GM15510 (cell line): Measurements from ENCODE around the gene CYP46A1.

Experiments
- POLR2A ChIP-seq: IDR thresholded peaks from 3 replicates; pipeline ENCODE4 v1.6.1; 2011; ENCODE audit warnings: borderline replicate concordance; ENCODE audit not compliant: insufficient read length; ENCODE audit errors: extremely low read depth

The CYP46A1 gene

DNA sequence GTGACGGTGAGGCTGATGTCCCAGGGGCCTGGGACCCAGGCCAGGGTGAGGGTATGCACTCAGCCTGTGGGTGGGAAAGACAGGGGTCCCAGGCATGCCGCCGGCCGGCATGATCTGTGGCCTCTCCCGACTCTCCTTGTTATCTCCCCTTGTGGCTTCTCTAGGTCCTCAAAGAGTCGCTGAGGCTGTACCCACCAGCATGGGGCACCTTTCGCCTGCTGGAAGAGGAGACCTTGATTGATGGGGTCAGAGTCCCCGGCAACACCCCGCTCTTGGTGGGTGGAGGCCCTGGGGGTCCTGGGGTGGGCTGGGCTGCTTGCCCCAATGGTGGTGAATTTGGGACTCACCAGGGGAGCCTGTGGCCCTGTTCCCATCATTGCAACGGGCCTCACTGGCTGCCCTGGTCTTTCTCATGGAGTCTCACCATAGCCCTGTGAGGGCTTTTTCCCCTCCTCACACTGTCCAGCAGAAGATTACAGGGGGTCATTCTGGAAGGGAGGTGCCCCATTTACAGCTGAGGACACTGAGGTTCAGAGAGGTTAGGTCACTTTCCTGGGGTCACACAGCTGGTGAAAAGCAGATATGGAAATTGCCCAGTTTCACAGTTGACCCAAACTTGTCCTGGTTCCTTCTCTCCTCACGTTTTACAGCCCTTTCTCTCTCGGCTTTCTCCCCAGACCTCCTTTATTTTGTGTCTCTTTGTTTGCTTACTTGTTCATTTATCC lies 37.9 kb downstream of the CYP46A1 start:
- no peak for TF ChIP-seq POLR2A

DNA sequence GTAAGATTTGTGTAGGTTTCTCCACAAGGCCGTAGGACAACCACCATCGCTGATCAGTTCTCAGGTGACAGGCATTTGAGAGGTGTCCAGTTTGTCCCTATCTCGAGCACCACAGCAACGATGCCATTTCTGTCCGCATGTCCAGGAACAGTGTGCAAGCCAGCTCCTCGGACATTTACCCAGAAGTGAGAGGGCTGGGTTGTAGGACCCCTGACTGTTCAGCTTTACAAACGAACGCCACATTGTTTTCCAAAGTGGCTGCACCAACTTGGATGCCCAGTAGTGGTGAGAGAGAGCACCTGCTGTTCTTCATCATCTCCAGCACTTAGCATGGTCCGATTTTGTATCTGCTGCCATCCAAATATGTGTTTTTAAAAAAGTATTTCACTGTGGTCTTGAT lies 38.6 kb downstream of the CYP46A1 start:
- no peak for TF ChIP-seq POLR2A

DNA sequence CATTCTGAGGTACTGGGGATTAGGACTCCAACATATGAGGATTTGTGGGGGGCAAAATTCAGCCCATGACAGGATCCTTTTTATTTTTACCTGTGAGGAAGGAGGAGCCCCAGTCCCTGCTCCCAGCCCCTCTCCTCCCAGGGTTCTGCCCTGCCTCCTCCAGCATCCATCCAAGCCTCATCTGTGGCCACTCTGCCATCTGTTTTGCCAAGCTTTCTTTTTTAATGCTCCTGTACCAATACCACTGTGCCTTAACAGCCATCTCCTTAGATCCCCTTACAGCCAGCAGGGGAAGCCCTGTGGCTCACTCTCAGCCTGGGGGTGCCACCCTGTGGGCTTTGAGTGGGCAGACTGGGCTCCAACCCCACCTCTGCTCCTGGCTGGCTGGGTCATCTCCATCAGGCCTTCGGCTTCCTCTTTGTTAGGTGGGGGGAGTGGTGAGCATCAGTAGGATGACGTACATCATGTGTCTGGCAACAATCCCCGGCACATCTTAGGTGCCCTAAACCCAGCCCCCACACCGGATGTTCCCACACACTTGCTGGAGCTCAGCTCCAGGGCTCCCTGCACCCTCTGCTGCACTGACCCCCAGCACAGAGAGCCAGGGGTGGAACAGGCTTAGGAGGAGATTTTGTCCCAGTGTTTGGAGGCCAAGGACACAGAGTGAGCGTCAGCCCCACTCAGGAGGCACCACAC lies 40.2 kb downstream of the CYP46A1 start:
- no peak for TF ChIP-seq POLR2A

DNA sequence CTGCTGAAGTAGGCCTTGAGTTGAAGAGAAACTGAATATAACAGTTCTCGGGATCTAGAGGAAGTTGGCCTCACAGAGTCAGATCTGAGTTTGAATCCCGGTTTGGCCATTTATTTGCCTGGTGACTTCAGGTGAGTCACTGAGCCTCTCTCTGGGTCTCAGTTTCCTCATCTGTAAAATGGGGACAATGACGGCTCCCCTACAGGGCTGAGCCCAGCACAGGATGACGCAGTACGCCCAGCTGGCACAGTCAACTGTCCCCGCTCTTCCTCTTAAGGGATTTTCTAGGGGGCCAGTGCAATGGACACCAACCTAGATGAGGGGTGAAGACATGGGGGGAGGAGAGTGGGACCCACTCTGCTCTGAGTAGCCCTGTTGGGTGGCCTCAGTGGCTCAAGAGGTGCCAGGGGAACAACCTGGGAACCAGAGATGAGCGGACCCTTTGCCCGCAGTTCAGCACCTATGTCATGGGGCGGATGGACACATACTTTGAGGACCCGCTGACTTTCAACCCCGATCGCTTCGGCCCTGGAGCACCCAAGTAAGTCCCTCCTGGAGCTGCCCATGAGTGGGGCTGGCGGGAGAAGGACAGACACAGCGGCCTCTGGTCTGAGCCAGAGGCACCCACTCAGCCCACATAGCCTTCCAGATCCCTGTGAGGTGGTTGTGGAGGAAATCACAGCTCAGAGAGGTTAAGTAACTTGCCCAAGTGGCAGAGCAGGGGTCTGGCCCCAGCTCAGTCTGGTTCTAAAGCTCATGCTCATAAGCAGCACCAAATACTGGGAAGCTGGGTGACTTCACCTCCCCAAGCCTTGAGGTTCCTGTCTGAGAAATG lies 41.1 kb downstream of the CYP46A1 start:
- TF ChIP-seq POLR2A, result no peak

DNA sequence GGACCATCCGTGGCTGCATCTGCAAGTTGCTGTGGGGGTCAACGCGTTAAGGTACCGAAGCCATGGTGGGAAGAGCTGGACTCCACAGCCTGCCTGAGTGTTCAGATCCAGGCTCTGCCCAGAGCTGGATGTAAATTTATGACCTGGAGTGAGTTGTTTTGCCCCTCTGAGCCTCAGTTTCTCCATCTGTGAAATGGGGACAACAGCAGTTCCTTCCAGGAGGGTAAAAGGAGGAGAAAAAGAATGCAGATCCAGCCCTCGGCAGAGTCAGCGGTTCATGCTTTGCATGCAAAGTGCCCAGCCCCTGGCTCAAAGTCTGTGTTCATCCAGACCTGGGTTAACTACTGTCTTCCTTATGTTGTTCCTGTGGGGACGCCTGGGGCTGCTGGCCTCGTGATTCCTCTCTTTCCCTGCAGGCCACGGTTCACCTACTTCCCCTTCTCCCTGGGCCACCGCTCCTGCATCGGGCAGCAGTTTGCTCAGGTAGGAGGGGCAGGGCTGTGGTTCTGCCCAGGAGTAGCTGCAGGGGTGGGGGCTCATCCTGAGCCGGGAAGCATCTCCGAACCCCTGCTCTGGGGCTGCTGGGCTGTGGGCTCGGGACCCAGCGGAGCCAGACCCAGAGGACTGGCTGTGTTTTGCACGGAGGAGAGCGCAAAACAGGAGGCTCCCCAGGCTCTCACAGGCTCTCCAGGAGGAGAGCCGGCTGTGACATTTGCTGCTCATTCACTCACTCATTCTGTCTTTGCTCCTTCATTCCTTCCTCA lies 41.9 kb downstream of the CYP46A1 start:
- TF ChIP-seq POLR2A, result no peak

DNA sequence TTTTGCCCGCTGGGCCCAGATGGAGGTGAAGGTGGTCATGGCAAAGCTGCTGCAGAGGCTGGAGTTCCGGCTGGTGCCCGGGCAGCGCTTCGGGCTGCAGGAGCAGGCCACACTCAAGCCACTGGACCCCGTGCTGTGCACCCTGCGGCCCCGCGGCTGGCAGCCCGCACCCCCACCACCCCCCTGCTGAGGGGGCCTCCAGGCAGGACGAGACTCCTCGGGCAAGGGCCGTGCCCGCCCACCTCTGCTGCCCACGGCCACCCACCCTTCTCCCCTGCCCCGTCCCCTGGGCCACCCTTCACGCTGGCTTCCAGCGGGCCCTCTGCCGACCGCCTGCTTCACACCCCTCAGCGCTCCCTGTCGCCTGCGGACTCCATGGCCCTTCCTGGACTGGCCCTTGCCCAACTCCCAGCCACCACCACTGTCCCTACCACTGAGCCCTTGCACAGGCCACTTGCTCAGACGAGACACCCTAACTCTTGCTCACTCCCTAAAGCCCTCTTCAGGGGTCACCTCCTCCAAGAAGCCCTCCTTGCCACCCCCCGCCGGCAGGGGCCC lies 42.5 kb downstream of the CYP46A1 start:
- no peak for TF ChIP-seq POLR2A

DNA sequence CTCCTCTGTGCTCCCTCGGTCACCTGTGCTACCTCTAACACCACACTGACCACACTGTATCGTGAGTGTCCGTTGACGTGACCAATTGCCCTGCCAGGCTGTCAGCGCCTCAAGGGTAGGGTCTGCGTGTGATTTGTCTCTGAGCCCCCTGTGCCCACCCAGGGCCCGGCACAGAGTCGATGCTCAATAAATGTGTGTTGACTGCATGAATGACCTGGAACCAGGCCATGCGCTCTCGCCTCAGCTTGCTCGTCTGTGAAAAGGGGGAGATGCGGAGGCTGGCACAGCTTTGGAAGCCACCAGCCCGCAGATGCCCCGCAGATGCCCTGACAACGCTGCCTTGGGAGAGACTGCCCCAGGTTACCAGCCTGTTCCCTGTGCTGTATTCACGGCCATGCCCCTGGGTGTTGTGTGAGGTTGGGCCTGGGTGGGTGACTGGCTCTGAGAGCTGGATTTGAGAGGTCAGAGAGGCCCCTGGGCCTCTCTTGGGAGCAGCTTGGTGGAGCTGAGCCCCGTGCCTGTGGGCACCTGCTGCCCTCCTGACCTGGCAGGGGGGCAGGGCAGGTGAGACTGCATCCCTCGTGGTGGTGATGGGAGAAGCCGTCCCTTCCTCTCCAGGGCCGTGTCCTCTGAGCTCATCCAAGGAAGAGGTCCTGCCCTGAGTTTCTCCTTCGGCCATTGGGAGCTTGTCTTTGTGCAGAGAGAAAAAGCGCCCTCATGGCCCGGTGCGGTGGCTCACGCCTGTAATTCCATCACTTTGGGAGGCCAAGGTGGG lies 43.2 kb downstream of the CYP46A1 start:
- no peak for TF ChIP-seq POLR2A

DNA sequence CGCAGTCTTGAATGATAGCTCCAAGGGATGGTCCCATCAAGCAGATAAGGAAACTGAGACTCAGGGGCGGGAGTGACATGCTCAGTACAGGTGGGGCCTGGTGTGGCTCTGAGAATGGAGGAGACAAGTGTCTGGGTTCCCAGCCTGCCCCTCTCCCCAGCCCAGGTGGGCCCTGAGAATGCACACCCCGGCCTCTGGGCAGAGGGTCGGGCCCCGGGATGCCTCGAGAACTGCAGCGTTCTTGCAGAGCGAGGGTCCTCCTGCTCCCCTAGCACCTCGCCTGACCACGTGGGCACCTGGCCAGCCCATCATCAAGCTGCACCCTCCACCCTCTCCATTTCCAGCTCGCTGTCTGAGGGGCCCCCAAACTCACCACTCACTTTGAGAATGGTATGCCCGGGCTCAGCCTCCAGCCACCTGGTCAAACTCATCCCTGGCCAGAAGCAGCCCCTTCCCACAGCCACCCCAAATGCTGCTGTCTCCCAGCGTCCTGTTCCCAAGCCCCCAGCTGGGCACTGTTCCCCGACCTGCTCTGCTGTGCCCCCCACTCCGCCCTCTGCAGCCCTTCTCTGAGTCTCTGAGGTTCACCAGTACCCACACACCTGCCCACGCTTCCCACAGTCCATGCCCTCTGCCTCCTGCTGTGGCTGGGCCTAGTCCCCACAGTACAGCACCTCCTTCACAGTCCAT lies 44.3 kb downstream of the CYP46A1 start:
- no peak for TF ChIP-seq POLR2A

DNA sequence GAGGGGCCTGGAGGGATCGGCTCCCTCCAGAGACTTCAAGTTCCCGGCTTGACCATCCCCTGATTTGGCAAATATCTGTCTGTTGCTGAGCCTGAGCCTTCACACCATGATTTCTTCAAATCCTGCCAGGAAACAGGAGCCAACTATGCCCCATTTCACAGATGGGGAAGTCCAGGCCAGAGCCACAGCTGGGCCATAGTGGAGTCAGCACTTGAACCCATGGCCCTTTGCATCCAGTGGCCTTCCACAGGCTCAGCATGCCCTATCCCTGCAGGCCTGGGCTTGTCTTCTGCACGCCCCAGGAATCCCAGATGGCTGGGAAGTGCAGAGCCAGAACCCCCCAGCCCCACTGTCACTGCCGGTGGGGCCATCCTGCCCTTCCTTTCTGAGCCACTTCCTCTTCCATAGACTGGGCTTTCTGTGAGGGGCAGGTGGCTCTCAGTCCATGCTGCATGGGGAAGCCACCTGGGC lies 44.9 kb downstream of the CYP46A1 start:
- no peak for TF ChIP-seq POLR2A

DNA sequence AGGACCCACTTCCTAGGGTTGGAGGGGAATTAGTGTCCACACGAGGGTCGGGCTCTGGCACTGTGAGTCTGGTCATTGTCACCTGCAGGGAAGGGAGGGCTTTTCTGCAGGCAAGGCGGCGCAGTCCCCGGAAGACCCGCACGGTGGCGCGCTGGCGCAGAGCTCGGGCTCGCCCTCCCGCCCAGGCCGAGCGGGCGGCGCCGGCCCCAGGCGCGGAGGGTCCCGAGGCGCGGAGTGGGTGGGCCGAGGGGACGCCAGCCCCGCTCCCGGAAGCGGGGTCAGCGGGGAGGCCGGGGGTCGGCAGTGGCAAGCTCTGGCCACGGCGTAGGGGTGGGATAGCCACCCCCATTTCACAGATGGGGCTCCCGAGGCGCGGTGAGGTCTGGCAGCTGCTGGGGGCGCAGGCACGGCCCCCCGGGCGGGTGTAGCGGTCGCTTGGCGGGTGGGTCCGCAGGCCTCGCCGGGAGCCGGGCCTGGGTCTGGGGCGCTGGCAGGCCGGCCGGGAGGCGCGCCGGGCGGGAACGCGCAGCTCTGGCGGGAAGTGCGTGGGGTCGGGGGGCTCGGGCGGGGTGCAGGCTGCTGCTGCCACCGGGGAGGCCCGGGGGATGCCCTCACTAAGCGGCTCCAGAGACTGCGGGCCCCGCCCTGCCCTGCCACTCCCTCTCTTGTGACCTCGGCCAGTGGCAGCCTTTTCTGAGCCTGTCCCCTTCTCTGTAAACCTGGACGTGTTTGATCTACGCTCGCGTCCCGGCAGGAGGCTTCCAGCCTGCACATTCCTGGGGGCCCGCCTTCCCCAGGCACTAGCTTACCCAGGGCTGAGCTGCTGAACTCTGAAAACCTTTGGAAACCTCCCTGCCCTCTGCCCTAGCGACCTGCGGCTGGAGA lies 46.1 kb downstream of the CYP46A1 start:
- TF ChIP-seq POLR2A, result no peak

DNA sequence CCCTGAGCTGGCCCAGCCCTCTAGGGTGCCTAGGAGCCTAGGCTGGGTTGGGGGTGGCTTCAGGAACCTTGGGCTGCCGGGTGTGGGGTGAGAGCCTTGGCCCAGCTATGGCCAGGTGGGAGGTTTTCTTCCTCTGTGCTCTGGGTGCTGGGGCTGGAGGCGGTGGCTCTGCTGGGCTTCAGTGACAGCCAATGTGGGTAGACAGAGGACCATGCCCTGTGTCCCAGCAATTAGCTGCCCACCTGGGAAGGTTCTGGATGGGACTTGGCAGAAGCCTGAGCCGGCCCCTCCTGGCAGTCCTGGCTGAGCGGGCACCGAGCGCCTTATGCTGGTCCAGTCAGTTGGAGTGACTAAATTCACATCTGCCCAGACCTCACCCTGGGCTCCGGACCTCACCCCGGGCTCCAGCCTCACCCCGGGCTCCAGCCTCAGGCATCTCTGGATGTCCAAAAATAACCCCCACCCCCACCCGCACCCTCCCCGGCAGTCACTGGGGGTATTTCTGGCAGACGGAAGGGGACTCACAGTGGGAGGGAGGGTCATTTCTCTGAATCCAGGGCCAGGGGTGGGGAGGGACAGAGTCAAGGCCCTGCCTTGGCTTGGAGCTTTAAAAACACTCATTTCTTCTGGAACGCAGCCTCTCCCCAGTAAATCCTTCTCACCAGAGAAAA lies 46.9 kb downstream of the CYP46A1 start:
- TF ChIP-seq POLR2A, result no peak
